Thyroid gland (tissue), 4 donors: ENCODE results near the gene STOM. TPM values are rescaled to one million over a fixed set of nuclear protein-coding genes. Genes with fewer than 3 reads are reported as not detected.
"Not testable (repeated sequence)": the region's sequence is repeated elsewhere in the genome, so short reads cannot be mapped to it uniquely, and the experiment has no call there.

Experiments used
- DNase-seq, 2 donors: peaks; one replicate each; pipeline ENCODE4 v3.0.0-alpha.2; 2019
- H3K27ac ChIP-seq, 3 donors: fragments of 200-600 bp; sonication (generic); 1 replicate in 2 of 3; 2 replicates in 1 of 3; pipeline ENCODE4 v1.5.1; 2016 to 2019; ENCODE audit warnings: mild to moderate bottlenecking in 1 of 3, moderate library complexity in 1 of 3
- H3K27me3 ChIP-seq: fragments of 200-600 bp; sonication (generic); one replicate; pipeline ENCODE4 v1.5.1; 2019
- H3K36me3 ChIP-seq, 2 donors: fragments of 200-600 bp; sonication (generic); one replicate each; pipeline ENCODE4 v1.5.1; 2016 to 2019
- H3K4me1 ChIP-seq, 2 donors: fragments of 200-600 bp; sonication (generic); one replicate each; pipeline ENCODE4 v1.5.1; 2017 to 2019
- H3K4me3 ChIP-seq, 3 donors: fragments of 200-600 bp; sonication (generic); replicated peaks in 1 of 3; 1 replicate in 2 of 3; 2 replicates in 1 of 3; pipeline ENCODE4 v1.5.1; 2016; ENCODE audit warnings: mild to moderate bottlenecking in 1 of 3
- H3K9me3 ChIP-seq: fragments of 200-600 bp; sonication (generic); one replicate; pipeline ENCODE4 v1.5.1; 2017
- POLR2A ChIP-seq, 2 donors: fragments of 450-650 bp; IDR thresholded peaks; one replicate each; pipeline ENCODE4 v1.6.1; 2017; ENCODE audit warnings: antibody characterized with exemption in 2 of 2, mild to moderate bottlenecking in 2 of 2, moderate library complexity in 1 of 2
- WGBS, 2 donors: methylation state at CpG; one replicate each; pipeline ENCODE4 v1.1.5; 2017; 5-methylcytosine and 5-hydroxymethylcytosine counted together
- intact Hi-C: fragments of 100-400 bp; cut with DNase I; formaldehyde crosslinking; loops from one replicate; pipeline ENCODE4 v1.15.1; 2023
- total RNA-seq, 4 donors: library from RNA; depleted of rRNA; stranded (reverse); fragments of >200 nt; gene quantifications; one replicate each; pipeline ENCODE4 v1.2.3, GENCODE V29; 2016
- TF ChIP-seq, protein P1 (sequence below), 6 experiments: fragments of 200-600 bp in 3 of 6; fragments of 450-650 bp in 3 of 6; sonication (generic) in 3 of 6; IDR thresholded peaks; one replicate each; pipeline ENCODE4 v1.5.1; 2016 to 2019; ENCODE audit warnings: antibody characterized with exemption in 6 of 6, mild to moderate bottlenecking in 2 of 6, inconsistent platforms in 1 of 6, moderate library complexity in 1 of 6

Gene STOM
- total RNA-seq, 4 donors from 2014 or later = 104 to 275 (median 142) TPM

DNA sequence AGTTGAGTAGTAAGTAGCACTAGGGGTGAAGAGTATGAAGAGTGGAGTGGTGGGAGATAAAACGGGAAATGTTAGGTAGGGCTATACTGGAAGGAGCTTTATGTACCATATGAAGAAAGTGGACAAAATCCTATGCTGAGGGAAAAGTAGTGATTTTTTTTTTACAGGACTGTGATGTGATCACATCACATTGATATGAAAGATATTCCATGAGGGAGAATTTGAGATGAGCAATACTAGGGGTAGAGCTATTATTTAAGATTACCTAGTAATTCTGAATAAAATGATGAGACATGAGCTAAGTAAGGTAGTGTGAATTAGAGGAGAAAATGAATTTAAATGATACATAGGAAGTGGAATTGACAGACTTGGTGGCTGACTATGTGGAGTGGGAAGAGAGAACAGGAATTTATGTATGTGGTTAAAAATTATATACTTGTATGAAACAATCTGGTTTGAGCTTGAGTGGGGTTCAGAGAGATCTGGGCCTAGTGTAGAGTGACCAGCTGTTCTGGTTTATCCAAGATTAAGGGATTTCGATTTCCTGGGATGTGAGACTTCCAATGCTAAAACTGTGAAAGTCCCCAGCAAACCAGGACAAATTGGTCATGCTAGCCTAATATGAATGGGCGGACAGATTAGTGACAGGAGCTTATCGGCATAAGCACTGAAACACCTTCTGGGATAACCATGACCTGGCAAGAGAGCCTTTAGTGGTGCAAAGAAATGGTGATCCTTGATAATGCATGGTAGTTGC is 29.3 kb upstream of the STOM start:
- DNase-seq = no peak
- intact Hi-C loops = loop anchor here (5.0 kb wide), 2 partner anchors 82 to 187 kb away; no protein-coding TSS in a partner anchor
- Histone ChIP-seq H3K9me3 (no peaks in the 10 kb centered on the region), H3K4me3 (no peak overlapping the region), H3K4me1 (no peaks in the 10 kb centered on the region), H3K36me3 (no peaks in the 10 kb centered on the region), H3K27me3 (no peaks in the 10 kb centered on the region), H3K27ac (no peak overlapping the region)
- 82 to 93% methylated on average over 4 of the region's 4 CpGs for WGBS, 2 donors
- TF ChIP-seq POLR2A (IDR thresholded peaks at IDR 0.05) = no peak
- TF ChIP-seq, protein P1, sequence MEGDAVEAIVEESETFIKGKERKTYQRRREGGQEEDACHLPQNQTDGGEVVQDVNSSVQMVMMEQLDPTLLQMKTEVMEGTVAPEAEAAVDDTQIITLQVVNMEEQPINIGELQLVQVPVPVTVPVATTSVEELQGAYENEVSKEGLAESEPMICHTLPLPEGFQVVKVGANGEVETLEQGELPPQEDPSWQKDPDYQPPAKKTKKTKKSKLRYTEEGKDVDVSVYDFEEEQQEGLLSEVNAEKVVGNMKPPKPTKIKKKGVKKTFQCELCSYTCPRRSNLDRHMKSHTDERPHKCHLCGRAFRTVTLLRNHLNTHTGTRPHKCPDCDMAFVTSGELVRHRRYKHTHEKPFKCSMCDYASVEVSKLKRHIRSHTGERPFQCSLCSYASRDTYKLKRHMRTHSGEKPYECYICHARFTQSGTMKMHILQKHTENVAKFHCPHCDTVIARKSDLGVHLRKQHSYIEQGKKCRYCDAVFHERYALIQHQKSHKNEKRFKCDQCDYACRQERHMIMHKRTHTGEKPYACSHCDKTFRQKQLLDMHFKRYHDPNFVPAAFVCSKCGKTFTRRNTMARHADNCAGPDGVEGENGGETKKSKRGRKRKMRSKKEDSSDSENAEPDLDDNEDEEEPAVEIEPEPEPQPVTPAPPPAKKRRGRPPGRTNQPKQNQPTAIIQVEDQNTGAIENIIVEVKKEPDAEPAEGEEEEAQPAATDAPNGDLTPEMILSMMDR (IDR thresholded peaks at IDR 0.05) = no peak

DNA sequence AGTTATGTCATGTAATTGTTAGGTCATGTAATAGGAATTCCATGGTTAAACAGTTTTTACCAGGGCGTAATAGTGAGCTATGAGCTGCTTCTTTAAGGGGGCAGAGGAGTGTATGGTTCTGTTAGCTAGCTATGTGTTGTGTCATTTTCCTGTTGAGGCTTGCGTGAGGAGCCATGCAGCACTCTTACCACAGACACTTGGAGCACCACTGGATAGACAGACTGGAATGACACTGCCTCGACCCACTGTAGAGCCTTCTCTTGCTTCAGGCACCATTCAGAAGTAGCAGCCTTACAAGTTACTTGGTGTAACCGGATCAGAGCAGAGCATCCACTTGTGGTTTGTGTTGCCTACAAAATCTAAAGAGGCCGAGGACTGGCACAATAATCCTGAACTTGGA is 28.3 kb upstream of the STOM start:
- H3K4me1 ChIP-seq = no peaks in the 10 kb centered on the region
- 85 to 89% methylated on average over 5 of the region's 5 CpGs for WGBS, 2 donors
- intact Hi-C loops = loop anchor here (5.0 kb wide), 2 partner anchors 81 to 186 kb away; no protein-coding TSS in a partner anchor
- no peak for TF ChIP-seq POLR2A (IDR thresholded peaks at IDR 0.05)
- TF ChIP-seq, protein P1 (IDR thresholded peaks at IDR 0.05) = no peak
- no peaks in the 10 kb centered on the region for H3K9me3 ChIP-seq
- no peak for DNase-seq
- no peaks in the 10 kb centered on the region for H3K27me3 ChIP-seq
- no peak overlapping the region for H3K27ac ChIP-seq
- H3K36me3 ChIP-seq = no peaks in the 10 kb centered on the region
- H3K4me3 ChIP-seq = no peak overlapping the region

DNA sequence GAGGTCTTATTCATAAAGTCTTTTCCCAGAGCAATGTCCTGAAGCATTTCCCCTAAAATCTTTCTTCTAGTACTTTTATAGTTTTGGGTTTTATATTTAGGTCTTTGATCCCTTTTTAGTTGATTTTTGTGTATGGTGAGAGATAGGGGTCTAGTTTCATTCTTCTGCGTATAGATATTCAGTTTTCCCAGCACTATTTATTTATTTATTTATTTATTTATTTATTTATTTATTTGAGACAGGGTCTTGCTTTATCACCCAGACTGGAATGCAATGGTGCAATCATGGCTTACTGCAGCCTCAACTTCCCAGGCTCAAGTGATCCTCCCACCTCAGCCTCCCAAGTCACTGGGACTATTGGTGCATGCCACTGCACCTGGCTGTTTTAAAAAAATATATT is 27.2 kb upstream of the STOM start:
- not testable (repeated sequence) for H3K27me3 ChIP-seq, H3K36me3 ChIP-seq, DNase-seq, H3K4me1 ChIP-seq, H3K27ac ChIP-seq, H3K9me3 ChIP-seq, H3K4me3 ChIP-seq
- 96 to 97% methylated on average over 1 of the region's 1 CpG for WGBS, 2 donors
- intact Hi-C loops = loop anchor here (5.0 kb wide), 2 partner anchors 80 to 185 kb away; no protein-coding TSS in a partner anchor

DNA sequence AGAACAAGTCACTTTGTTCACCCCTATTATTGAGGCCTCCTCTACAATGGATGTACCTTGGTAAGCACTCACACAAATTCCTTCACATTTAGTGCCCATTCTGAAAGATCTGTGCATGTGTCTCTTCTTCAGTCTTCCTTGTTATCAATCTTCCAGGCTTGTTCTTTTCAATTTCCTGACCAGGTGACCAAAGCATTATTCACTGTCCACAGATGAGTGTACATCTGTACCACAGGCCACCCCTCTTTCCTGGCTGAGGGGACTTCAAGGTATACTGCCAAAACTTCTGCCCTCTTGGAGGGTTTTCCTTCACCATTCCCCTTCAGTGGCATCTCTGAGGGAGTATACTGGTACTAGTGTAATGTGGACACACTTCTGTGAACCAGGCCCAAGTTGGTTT is 25.5 kb upstream of the STOM start:
- H3K9me3 ChIP-seq = no peaks in the 10 kb centered on the region
- H3K27ac ChIP-seq = no peak overlapping the region
- H3K4me1 ChIP-seq = no peaks in the 10 kb centered on the region
- H3K4me3 ChIP-seq = no peak overlapping the region
- DNase-seq = no peak
- no peaks in the 10 kb centered on the region for H3K27me3 ChIP-seq
- intact Hi-C loops = loop anchor here (5.0 kb wide), 2 partner anchors 78 to 183 kb away; no protein-coding TSS in a partner anchor
- TF ChIP-seq POLR2A (IDR thresholded peaks at IDR 0.05) = no peak
- TF ChIP-seq, protein P1 (IDR thresholded peaks at IDR 0.05) = no peak
- no peaks in the 10 kb centered on the region for H3K36me3 ChIP-seq

DNA sequence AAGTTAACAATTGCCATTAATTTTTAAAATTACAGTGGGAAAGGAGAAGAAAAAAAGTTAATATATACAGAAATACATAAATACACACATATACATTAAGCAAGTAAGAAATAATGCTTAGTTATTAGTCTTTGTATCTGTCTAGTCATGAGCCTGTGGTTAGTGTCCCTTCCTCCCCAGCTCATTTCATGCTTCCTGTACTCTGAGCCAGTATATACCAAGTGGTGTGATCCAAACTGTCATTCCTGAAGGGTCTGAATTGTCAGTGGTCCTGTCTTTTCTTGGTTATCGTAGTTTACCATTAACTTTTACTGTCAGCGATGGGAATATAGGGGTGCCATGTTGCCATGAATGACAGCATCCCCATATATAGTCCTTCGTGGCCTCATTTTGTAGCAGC is 24.2 kb upstream of the STOM start:
- H3K27ac ChIP-seq = no peak overlapping the region
- H3K27me3 ChIP-seq = no peaks in the 10 kb centered on the region
- no peak overlapping the region for H3K4me3 ChIP-seq
- no peaks in the 10 kb centered on the region for H3K4me1 ChIP-seq
- intact Hi-C loops = no loop called here
- H3K9me3 ChIP-seq = no peaks in the 10 kb centered on the region
- TF ChIP-seq, protein P1 (IDR thresholded peaks at IDR 0.05) = no peak
- no peak for TF ChIP-seq POLR2A (IDR thresholded peaks at IDR 0.05)
- WGBS, 2 donors = 96 to 97% methylated on average over 3 of the region's 3 CpGs
- DNase-seq = no peak
- no peaks in the 10 kb centered on the region for H3K36me3 ChIP-seq
